MM.1S (cell line): ENCODE measurements around the gene MMAB.
A peak's percentile ranks its signal among the peaks of the same experiment; 100 is the strongest.

Source experiments
- DNase-seq: peaks from one replicate; pipeline ENCODE4 v3.0.0-alpha.2; 2015
- H2AFZ ChIP-seq: fragments of 300-600 bp; sonication (generic); 2 replicates; pipeline ENCODE4 v1.6.0; 2016; ENCODE audit warnings: antibody characterized with exemption, low read length
- H3F3A ChIP-seq: fragments of 300-600 bp; sonication (generic); 2 replicates; pipeline ENCODE4 v1.6.1; 2016; ENCODE audit warnings: mild to moderate bottlenecking, antibody characterized with exemption, low read length, moderate library complexity, mixed read lengths; ENCODE audit not compliant: insufficient read depth
- H3K27ac ChIP-seq: fragments of 300-600 bp; sonication (generic); 2 replicates; pipeline ENCODE4 v1.5.1; 2016; ENCODE audit warnings: mild to moderate bottlenecking, low read length
- H3K27me3 ChIP-seq: fragments of 300-600 bp; sonication (generic); replicated peaks from 2 replicates; pipeline ENCODE4 v1.6.0; 2016; ENCODE audit warnings: low read length; ENCODE audit not compliant: insufficient read depth
- H3K36me3 ChIP-seq: fragments of 300-600 bp; sonication (generic); replicated peaks from 2 replicates; pipeline ENCODE4 v1.6.1; 2016; ENCODE audit warnings: mild to moderate bottlenecking, low read length, mixed read lengths; ENCODE audit not compliant: insufficient read depth
- H3K4me1 ChIP-seq: fragments of 300-600 bp; sonication (generic); 2 replicates; pipeline ENCODE4 v1.6.1; 2016; ENCODE audit warnings: low read length, mixed read lengths
- H3K4me2 ChIP-seq: fragments of 300-600 bp; sonication (generic); 2 replicates; pipeline ENCODE4 v1.6.0; 2016; ENCODE audit warnings: low read depth, low read length
- H3K4me3 ChIP-seq: fragments of 300-600 bp; sonication (generic); 2 replicates; pipeline ENCODE4 v1.5.1; 2016; ENCODE audit warnings: low read length, mixed read lengths
- H3K79me2 ChIP-seq: fragments of 300-600 bp; sonication (generic); 2 replicates; pipeline ENCODE4 v1.6.1; 2016; ENCODE audit warnings: mixed run types, low read length, mixed read lengths
- H3K9ac ChIP-seq: fragments of 300-600 bp; sonication (generic); 2 replicates; pipeline ENCODE4 v1.6.1; 2016; ENCODE audit warnings: low read length, mixed read lengths
- H3K9me2 ChIP-seq: fragments of 300-600 bp; sonication (generic); replicated peaks from 2 replicates; pipeline ENCODE4 v1.6.1; 2016; ENCODE audit warnings: mild to moderate bottlenecking, low read length, mixed read lengths; ENCODE audit not compliant: insufficient read depth
- H3K9me3 ChIP-seq: fragments of 300-600 bp; sonication (generic); replicated peaks from 2 replicates; pipeline ENCODE4 v1.6.1; 2016; ENCODE audit warnings: mild to moderate bottlenecking, low read length, mixed read lengths; ENCODE audit not compliant: insufficient read depth
- H4K20me1 ChIP-seq: fragments of 300-600 bp; sonication (generic); 2 replicates; pipeline ENCODE4 v1.6.1; 2016; ENCODE audit warnings: mild to moderate bottlenecking, low read length, moderate library complexity, mixed read lengths; ENCODE audit not compliant: insufficient read depth
- EZH2 ChIP-seq: fragments of 300-600 bp; sonication (generic); optimal IDR thresholded peaks from 2 replicates; pipeline ENCODE3; 2017; ENCODE audit warnings: low read depth, mild to moderate bottlenecking, antibody characterized with exemption, low read length, mixed read lengths
- EZH2phosphoT487 ChIP-seq: fragments of 300-600 bp; sonication (generic); IDR thresholded peaks from 2 replicates; pipeline ENCODE4 v1.6.1; 2018; ENCODE audit warnings: antibody characterized with exemption, low read length
- TF ChIP-seq, protein P1 (sequence below): fragments of 300-600 bp; sonication (generic); IDR thresholded peaks from 2 replicates; pipeline ENCODE4 v1.5.1; 2016; ENCODE audit warnings: antibody characterized with exemption, low read length, mixed read lengths

Gene MMAB

DNA sequence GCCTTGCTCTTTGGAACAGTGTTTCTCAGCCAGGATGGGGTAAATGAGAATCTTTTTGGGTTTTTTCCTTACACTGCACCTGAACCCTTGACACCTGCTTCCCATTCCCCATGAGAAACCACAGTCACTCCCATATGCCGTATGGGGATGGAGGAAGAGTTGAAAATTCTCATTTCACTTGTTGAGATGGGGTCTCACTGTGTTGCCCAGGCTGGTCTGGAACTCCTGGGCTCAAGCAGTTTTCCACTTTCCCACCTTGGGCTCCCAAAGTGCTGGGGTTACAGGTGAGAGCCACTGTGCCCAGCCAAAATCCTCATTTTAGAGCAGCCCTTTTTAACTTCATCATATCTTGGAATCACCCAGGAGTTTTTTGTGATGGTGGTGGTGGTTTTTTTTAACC, 4.0 kb upstream of the MMAB start:
- Histone ChIP-seq H3K4me3 (no peak overlapping the region), H3K27me3 (no peaks in the 10 kb centered on the region), H3K9ac (no peak overlapping the region), H3F3A (no peaks in the 10 kb centered on the region), H3K27ac (no peak overlapping the region), H3K36me3 (no peaks in the 10 kb centered on the region), H3K79me2 (peaks cover 18% of the 10 kb centered on the region), H3K9me3 (no peaks in the 10 kb centered on the region), H3K4me1 (no peaks in the 10 kb centered on the region), H3K4me2 (no peak overlapping the region), H2AFZ (no peak overlapping the region), H4K20me1 (no peaks in the 10 kb centered on the region), H3K9me2 (no peaks in the 10 kb centered on the region)
- TF ChIP-seq, protein P1, sequence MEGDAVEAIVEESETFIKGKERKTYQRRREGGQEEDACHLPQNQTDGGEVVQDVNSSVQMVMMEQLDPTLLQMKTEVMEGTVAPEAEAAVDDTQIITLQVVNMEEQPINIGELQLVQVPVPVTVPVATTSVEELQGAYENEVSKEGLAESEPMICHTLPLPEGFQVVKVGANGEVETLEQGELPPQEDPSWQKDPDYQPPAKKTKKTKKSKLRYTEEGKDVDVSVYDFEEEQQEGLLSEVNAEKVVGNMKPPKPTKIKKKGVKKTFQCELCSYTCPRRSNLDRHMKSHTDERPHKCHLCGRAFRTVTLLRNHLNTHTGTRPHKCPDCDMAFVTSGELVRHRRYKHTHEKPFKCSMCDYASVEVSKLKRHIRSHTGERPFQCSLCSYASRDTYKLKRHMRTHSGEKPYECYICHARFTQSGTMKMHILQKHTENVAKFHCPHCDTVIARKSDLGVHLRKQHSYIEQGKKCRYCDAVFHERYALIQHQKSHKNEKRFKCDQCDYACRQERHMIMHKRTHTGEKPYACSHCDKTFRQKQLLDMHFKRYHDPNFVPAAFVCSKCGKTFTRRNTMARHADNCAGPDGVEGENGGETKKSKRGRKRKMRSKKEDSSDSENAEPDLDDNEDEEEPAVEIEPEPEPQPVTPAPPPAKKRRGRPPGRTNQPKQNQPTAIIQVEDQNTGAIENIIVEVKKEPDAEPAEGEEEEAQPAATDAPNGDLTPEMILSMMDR, result no peak
- TF ChIP-seq EZH2, result no peak
- no peak for DNase-seq

DNA sequence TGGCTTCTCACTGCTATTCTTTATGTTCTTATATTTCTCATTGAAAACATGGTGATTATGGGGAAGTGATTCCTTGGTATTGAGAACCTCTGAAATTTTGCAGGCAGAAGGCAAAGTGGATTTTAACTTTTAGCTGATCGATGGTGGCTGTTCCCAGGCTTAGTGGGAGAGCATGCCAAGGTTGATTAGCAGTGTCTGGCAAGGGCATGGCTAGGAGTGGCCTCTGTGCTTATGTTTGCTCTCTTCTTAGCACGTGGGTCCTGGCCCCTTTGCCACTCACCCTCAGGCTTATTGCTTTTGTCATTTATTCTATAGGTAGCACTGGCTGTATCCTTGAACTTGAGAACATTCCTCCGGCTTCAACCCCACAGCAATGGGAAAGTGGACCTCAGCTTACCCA, 2.4 kb upstream of the MMAB start:
- no peaks in the 10 kb centered on the region for H3K9me2 ChIP-seq
- peaks cover 18% of the 10 kb centered on the region for H3K79me2 ChIP-seq
- no peaks in the 10 kb centered on the region for H3K4me1 ChIP-seq
- H3F3A ChIP-seq, result no peaks in the 10 kb centered on the region
- no peaks in the 10 kb centered on the region for H3K27me3 ChIP-seq
- TF ChIP-seq, protein P1, result no peak
- TF ChIP-seq EZH2, result no peak
- no peak for TF ChIP-seq EZH2phosphoT487
- H3K36me3 ChIP-seq, result no peaks in the 10 kb centered on the region
- no peak overlapping the region for H3K4me3 ChIP-seq
- H3K9me3 ChIP-seq, result no peaks in the 10 kb centered on the region
- no peak for DNase-seq
- H4K20me1 ChIP-seq, result no peaks in the 10 kb centered on the region
- no peak overlapping the region for H3K4me2 ChIP-seq
- H2AFZ ChIP-seq, result no peak overlapping the region
- H3K9ac ChIP-seq, result no peak overlapping the region
- no peak overlapping the region for H3K27ac ChIP-seq

DNA sequence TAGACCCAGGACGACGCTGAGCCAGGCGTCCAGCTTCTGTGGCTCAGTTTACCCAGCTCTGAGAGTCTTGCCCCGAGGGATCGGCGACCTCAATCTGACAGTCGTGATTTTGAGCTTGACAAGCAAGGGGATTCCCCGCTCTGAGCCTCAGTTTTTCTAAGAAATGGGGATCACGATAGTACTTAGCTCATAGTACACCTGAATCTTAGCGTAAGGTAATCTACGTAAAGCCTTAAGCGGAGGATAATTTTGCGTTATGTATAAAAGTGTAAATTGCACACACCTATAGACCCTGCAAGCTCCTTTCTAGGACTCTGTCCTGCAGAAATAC, 575 bp upstream of the MMAB start:
- TF ChIP-seq EZH2 (no peak), EZH2phosphoT487 (no peak)
- TF ChIP-seq, protein P1, result no peak
- Histone ChIP-seq H3K9me3 (no peaks in the 10 kb centered on the region), H3K4me2 (peak overlapping the region; percentile 84), H3K27ac (no peak overlapping the region), H3F3A (no peaks in the 10 kb centered on the region), H3K27me3 (no peaks in the 10 kb centered on the region), H3K4me3 (peak overlapping the region; percentile 77), H2AFZ (peak overlapping the region; percentile 35; the same call in 1 of the 2 replicates), H3K9me2 (no peaks in the 10 kb centered on the region), H3K9ac (peak overlapping the region; percentile 67), H3K4me1 (no peaks in the 10 kb centered on the region), H3K36me3 (no peaks in the 10 kb centered on the region), H4K20me1 (no peaks in the 10 kb centered on the region), H3K79me2 (peaks cover 18% of the 10 kb centered on the region)
- peak; percentile 8 for DNase-seq

DNA sequence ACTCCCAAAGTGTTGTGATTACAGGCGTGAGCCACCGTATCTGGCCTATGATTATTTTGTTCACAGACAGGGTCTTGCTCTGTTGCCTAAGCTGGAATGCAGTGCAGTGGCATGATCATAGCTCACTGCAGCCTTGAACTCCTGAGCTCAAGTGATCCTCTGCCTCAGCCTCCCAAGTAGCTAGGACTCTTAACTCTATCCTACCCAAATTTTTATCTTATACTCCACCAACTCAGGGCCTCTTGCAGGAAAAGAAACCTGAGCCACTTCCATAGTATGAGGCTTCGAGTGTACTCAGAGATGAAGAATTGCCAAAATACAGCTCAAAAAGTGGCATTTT, 828 bp downstream of the MMAB start:
- DNase-seq, result no peak
- Histone ChIP-seq H3F3A (no peaks in the 10 kb centered on the region), H3K36me3 (no peaks in the 10 kb centered on the region), H3K9me3 (no peaks in the 10 kb centered on the region), H3K4me1 (no peaks in the 10 kb centered on the region), H3K4me2 (peak overlapping the region; percentile 56), H3K4me3 (peak overlapping the region; percentile 72), H2AFZ (0 out of 2 replicates have a peak overlapping the region, but pooled peaks have one; percentile 39), H3K9me2 (no peaks in the 10 kb centered on the region), H3K27ac (no peak overlapping the region), H3K9ac (peak overlapping the region; percentile 87; the same call in 1 of the 2 replicates), H3K79me2 (peaks cover 18% of the 10 kb centered on the region), H4K20me1 (no peaks in the 10 kb centered on the region), H3K27me3 (no peaks in the 10 kb centered on the region)
- no peak for TF ChIP-seq EZH2
- TF ChIP-seq EZH2phosphoT487, result no peak
- TF ChIP-seq, protein P1, result no peak
